Left lobe of liver (tissue), 2 donors: ENCODE measurements around the gene RAPGEF5. TPM values are rescaled to one million over a fixed set of nuclear protein-coding genes. Genes with fewer than 3 reads are reported as not detected.
A peak's percentile ranks its signal among the peaks of the same experiment; 100 is the strongest.

Experiments used
- ATAC-seq: fragments of 200-7000 bp; cut with Tn5 transposase; one replicate; pipeline ENCODE4 v1.9.1; 2020; ENCODE audit warnings: mild to moderate bottlenecking, moderate library complexity
- DNase-seq: peaks from one replicate; pipeline ENCODE4 v3.0.0-alpha.2; 2020; ENCODE audit warnings: low spot score
- total RNA-seq: library from RNA; stranded (reverse); gene quantifications from one replicate; pipeline ENCODE4 v1.2.1, GENCODE V29; 2021
- donor health status: DM: no; HTN: no; CAD: no; lungs with moderate emphysema.
- donor health status: DM: no; HTN: yes; CAD: no.

The RAPGEF5 gene
- total RNA-seq, 1 donor from 2014 or later = 21.2 TPM

DNA sequence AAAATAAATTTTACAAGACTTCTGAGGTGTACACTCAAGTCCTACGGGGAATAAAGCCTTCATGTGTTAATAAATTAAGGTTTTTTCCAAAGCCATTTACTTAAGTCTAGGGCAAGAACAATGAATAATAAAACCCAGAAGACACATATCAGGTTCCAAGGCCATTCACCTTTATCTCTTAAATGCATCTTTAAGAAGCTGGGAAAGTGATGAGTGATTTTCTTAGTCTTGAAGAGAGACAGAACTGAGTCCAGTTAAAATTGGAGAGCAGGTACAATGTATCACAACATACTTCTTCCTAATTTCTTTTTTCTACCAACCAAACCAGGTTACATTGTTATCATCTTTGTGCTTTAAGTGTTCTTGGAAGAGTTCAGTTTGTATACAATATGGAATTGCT lies 189.5 kb downstream of the RAPGEF5 start:
- no peak for ATAC-seq
- DNase-seq = no peak

GRCh38 chr7:22166928-22167327 lies 190.0 kb downstream of the RAPGEF5 start:
- DNase-seq (no peak), ATAC-seq (no peak)

- ATAC-seq (no peak), DNase-seq (no peak)
Observed at GRCh38 chr7:22159341-22159740, 197.6 kb downstream of the RAPGEF5 start.

- DNase-seq (no peak), ATAC-seq (no peak)
Observed at GRCh38 chr7:22157552-22157951, 199.4 kb downstream of the RAPGEF5 start.

GRCh38 chr7:22156205-22156604 lies 200.7 kb downstream of the RAPGEF5 start:
- ATAC-seq = no peak
- DNase-seq = no peak

DNA sequence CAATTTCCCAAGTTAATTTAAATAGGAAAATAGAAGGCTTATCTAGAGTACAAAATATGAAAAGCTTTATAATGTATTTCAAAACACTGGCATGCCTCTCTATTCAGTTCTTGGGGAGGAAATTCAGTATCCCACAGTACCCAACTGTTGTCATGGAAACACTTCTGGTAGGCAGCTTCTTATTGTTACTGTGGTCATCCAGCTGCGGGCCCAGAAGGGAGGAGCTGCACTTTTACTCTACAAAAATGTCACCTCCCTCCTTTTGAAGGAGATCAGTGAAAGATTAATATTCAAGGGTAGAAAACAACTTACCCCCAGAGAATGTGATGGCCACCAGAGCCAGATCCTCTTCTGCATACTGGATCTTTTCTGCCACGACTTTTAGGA lies 202.8 kb downstream of the RAPGEF5 start:
- ATAC-seq (no peak), DNase-seq (no peak)

- ATAC-seq (no peak), DNase-seq (no peak)
Observed at GRCh38 chr7:22153432-22154142, 203.4 kb downstream of the RAPGEF5 start.

- DNase-seq (no peak), ATAC-seq (no peak)
Observed at GRCh38 chr7:22152690-22153089, 204.3 kb downstream of the RAPGEF5 start.

DNA sequence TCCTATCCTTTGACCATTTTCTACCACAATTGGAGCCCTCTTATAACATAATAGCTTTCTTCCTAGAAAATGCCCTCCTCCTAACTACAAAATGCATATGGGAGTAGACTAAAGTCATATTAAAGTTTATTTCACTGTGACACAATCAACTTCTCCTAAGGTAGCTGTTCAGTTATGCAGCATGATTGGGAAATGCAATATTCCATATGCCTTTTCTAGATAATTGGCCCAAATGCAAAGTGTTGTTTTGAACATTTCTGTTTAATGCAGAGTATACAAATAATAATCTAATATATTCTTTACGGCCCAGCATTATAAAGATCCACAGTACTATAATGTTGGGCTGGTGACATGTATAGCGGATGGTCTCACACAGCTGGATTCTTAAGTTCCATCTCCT lies 205.1 kb downstream of the RAPGEF5 start:
- DNase-seq (no peak), ATAC-seq (no peak)

GRCh38 chr7:22150221-22150620 lies 206.7 kb downstream of the RAPGEF5 start:
- no peak for DNase-seq
- no peak for ATAC-seq

- DNase-seq (no peak), ATAC-seq (peak; percentile 66)
Observed at GRCh38 chr7:22147868-22148267, 209.1 kb downstream of the RAPGEF5 start.

- DNase-seq (peak; percentile 62), ATAC-seq (peak; percentile 88)
Observed at GRCh38 chr7:22146961-22147512, 209.9 kb downstream of the RAPGEF5 start.

- DNase-seq = no peak
Observed at GRCh38 chr7:22144950-22145349, 212.0 kb downstream of the RAPGEF5 start.

DNA sequence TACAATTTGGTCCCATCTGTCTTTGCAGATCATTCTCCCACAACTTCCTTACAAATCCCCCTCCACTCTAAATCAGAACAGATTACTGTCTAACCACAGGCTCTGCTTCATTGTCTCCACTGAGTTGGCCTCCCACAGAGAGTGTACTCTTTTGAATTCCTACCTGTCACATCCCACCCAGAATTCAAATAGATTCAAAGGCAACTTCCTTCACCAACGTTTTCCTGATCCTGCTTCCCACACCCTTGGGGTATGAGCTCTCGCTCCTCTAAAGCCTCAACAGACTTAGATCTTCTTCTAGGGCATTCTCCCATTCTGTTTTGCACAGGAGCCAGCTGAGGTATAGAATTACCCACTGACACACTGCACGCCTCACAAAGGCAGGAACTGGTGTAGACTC lies 213.5 kb downstream of the RAPGEF5 start:
- ATAC-seq (no peak), DNase-seq (no peak)

More at GRCh38 chr7:22144950-22145349, 212.0 kb downstream of the RAPGEF5 start:
- ATAC-seq = no peak

GRCh38 chr7:22142572-22142971 lies 214.4 kb downstream of the RAPGEF5 start:
- no peak for ATAC-seq
- DNase-seq = no peak

GRCh38 chr7:22141355-22141754 lies 215.6 kb downstream of the RAPGEF5 start:
- ATAC-seq (no peak), DNase-seq (no peak)

GRCh38 chr7:22140578-22140977 lies 216.4 kb downstream of the RAPGEF5 start:
- no peak for ATAC-seq
- no peak for DNase-seq

DNA sequence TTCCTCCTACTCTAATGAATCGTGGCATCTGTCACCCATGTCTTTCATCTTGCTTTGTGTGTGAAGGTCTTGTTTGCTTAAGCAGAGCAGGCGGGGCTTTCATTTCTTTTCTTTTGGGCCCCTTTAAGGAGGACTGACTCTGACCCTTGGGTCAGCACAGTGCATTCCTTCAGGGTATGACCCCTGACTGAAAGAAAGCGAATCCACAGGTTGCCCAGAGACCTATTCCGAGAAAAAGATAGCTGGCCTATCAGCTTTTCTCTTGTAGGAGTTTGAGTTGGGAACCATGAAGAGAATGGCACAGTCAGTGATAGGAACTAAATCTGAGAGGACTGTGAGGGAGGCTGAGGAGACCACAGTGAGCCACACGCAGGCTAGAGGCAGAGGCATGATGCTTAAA lies 218.1 kb downstream of the RAPGEF5 start:
- DNase-seq = no peak
- ATAC-seq = no peak

GRCh38 chr7:22138106-22138505 lies 218.8 kb downstream of the RAPGEF5 start:
- ATAC-seq = no peak
- DNase-seq = no peak

DNA sequence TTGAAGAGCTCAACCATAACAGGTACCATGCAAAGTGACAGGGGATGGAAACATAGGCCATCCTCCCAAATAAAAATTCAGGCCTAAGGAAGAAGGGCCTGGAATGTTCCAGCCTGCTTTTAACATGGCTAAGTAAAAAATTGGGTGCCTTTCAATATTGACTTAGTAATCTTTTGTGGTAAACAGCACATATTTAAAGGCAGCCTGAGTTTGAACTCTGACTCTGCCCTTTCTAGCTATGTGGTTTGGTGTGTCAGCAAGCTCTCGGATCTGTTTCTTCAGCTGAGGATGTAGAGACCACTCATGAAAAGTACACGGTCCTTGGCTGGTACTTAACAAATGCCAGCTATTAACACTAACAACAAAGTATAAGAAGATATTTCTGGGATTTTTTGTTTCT lies 219.5 kb downstream of the RAPGEF5 start:
- ATAC-seq (peak; percentile 20), DNase-seq (no peak)

- DNase-seq (no peak), ATAC-seq (no peak)
Observed at GRCh38 chr7:22137026-22137425, 219.9 kb downstream of the RAPGEF5 start.

DNA sequence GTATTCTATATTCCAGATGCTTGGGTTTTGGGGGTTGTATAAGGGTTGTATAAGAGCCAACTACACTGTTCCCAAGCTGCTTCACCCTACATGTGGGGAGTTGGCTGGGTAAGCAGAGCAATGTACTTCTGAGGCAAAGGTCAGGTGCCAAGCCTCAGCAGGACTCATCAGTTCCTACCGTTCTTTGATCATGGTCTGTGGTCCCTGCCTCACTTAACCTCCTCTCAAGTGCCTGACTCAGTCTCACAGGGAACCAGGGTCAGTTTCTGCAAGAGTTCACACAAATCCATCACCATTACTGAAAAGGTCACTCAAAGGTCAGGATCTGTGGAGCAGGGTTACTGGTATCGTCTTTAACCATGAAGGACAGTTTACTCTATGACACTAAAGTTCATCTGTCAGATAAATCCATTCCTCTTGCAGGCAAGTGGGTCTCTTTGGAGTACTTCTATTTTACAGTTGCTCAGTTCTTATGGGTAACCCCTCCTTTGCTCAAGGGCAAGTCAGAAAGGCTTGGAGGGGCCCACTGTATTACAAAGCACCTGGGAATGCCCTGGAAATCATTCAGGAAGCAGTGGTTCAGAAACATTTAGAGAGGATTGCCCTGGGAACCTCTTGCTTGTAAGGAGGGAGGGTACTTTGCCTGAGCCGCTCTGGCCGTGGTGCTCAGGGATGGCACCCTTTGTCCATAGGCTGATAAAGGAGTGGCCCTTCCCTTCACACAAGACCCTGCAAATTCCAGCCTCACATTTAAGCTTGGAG lies 227.0 kb downstream of the RAPGEF5 start:
- DNase-seq (no peak), ATAC-seq (no peak)
